Parathyroid adenoma (tissue), 2 donors: Measurements from ENCODE around the gene ALK.

Experiments used
- H2AFZ ChIP-seq: fragments of 300-600 bp; sonication (generic); one replicate; pipeline ENCODE4 v1.7.0; 2017; ENCODE audit warnings: antibody characterized with exemption, mild to moderate bottlenecking
- H3K27ac ChIP-seq: fragments of 300-600 bp; sonication (generic); one replicate; pipeline ENCODE4 v1.7.0; 2017
- H3K27me3 ChIP-seq: fragments of 300-600 bp; sonication (generic); one replicate; pipeline ENCODE4 v1.7.0; 2017; ENCODE audit warnings: low read length; ENCODE audit not compliant: control insufficient read depth, insufficient read depth
- H3K36me3 ChIP-seq: fragments of 300-600 bp; sonication (generic); one replicate; pipeline ENCODE4 v1.7.0; 2017; ENCODE audit warnings: low read length; ENCODE audit not compliant: control insufficient read depth, insufficient read depth
- H3K4me1 ChIP-seq: fragments of 300-600 bp; sonication (generic); one replicate; pipeline ENCODE4 v1.7.0; 2017; ENCODE audit warnings: control low read depth
- H3K4me2 ChIP-seq: fragments of 300-600 bp; sonication (generic); one replicate; pipeline ENCODE4 v1.7.0; 2017; ENCODE audit warnings: low read length
- H3K4me3 ChIP-seq: fragments of 300-600 bp; sonication (generic); one replicate; pipeline ENCODE4 v1.7.0; 2017; ENCODE audit warnings: low read depth, low read length
- H3K79me2 ChIP-seq: fragments of 300-600 bp; sonication (generic); one replicate; pipeline ENCODE4 v1.7.0; 2017; ENCODE audit warnings: control low read depth
- H3K9ac ChIP-seq: fragments of 300-600 bp; sonication (generic); one replicate; pipeline ENCODE4 v1.7.0; 2017; ENCODE audit warnings: mild to moderate bottlenecking
- H3K9me3 ChIP-seq: fragments of 300-600 bp; sonication (generic); one replicate; pipeline ENCODE4 v1.7.0; 2017; ENCODE audit warnings: low read length; ENCODE audit not compliant: control insufficient read depth
- CTCF ChIP-seq: fragments of 300-600 bp; sonication (generic); IDR thresholded peaks from one replicate; pipeline ENCODE4 v1.7.0; 2017; ENCODE audit warnings: antibody characterized with exemption, mild to moderate bottlenecking
- donor health status: primary hyperparathyroidism.

Gene ALK

GRCh38 chr2:29433128-29433527, 488.3 kb downstream of the ALK start:
- H2AFZ ChIP-seq = no peak overlapping the region
- H3K79me2 ChIP-seq = no peaks in the 10 kb centered on the region
- no peak overlapping the region for H3K27ac ChIP-seq
- no peaks in the 10 kb centered on the region for H3K27me3 ChIP-seq
- no peaks in the 10 kb centered on the region for H3K9me3 ChIP-seq
- no peak overlapping the region for H3K9ac ChIP-seq
- no peak for TF ChIP-seq CTCF
- H3K36me3 ChIP-seq = no peaks in the 10 kb centered on the region
- H3K4me3 ChIP-seq = no peak overlapping the region
- H3K4me2 ChIP-seq = no peak overlapping the region
- H3K4me1 ChIP-seq = no peaks in the 10 kb centered on the region

DNA sequence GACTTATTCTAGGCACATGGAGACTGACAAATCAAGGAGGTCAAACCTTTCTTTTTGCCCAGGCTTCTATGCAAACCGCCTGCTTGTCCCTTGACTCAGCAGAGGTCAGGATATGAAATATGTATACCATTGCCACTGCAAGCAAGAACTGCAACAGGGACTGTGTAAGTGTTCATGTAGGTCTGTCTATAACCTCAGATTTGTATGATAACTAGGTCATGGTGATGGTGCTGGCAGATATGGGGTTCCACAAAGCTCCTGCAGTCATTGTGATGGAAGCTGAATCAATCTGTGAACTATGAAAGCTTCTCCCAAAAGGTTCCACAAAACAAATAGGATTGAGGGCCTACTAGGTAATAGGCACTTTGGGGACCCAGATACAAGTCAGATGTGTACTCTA, 489.9 kb downstream of the ALK start:
- Histone ChIP-seq H3K4me3 (no peak overlapping the region), H3K79me2 (no peaks in the 10 kb centered on the region), H3K36me3 (no peaks in the 10 kb centered on the region), H3K9ac (no peak overlapping the region), H3K9me3 (no peaks in the 10 kb centered on the region), H3K4me1 (no peaks in the 10 kb centered on the region), H3K27me3 (no peaks in the 10 kb centered on the region), H3K27ac (no peak overlapping the region), H2AFZ (no peak overlapping the region), H3K4me2 (no peak overlapping the region)
- no peak for TF ChIP-seq CTCF

DNA sequence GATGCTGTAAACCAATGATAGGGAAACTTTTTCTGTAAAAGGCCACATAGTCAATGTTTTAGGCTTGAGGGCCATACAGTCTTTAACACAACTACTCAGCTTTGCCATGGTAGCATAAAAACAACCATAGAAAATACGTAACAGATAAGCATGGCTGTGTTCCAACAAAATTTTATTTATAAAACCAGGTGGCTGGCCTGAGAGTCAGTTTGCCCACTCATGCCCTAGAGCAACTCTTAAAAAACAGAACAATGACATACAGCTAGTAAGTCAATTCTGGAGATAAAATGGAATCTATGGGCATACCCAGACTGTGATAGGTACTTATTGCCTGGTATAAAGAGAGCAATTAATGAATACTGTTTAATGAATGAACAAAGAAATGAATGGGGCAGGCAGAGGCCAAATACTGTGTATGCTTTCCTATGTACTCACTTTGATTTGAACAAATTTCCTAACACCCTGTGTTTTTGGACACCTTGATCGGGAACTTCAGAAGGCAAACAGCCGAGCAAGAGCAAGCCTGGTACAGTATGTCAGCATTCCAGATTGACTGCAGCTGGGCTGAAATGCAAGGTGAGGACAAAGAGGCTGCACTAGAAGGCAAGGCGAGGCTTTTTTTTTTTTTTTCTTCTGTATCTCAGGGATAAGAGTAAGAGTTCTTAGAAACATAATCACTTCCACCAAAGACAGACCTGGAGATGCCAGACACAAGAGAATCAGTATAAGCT, 490.8 kb downstream of the ALK start:
- no peaks in the 10 kb centered on the region for H3K9me3 ChIP-seq
- no peaks in the 10 kb centered on the region for H3K79me2 ChIP-seq
- no peaks in the 10 kb centered on the region for H3K4me1 ChIP-seq
- no peaks in the 10 kb centered on the region for H3K27me3 ChIP-seq
- H3K4me2 ChIP-seq = no peak overlapping the region
- H2AFZ ChIP-seq = no peak overlapping the region
- no peak for TF ChIP-seq CTCF
- H3K9ac ChIP-seq = no peak overlapping the region
- no peaks in the 10 kb centered on the region for H3K36me3 ChIP-seq
- H3K4me3 ChIP-seq = no peak overlapping the region
- H3K27ac ChIP-seq = no peak overlapping the region

DNA sequence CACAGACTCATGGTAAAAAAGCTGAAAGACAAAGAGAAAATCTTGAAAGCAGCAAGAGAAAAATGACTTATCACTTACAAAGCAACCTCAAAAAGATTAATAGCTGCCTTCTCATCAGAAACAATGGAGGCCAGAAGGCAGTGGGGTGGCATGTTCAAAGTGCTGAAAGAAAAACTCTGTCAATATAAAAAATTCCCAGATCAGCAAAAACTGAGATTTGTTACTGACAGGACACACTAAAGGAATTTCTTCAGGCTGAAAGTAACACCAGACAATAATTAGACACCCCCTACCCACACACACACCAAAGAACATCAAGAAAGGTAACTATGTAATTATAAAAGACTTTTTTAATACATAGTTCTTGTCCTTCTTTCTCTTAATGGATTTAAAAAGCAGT, 495.0 kb downstream of the ALK start:
- Histone ChIP-seq H3K27me3 (no peaks in the 10 kb centered on the region), H3K9me3 (no peaks in the 10 kb centered on the region), H3K4me3 (no peak overlapping the region), H3K9ac (no peak overlapping the region), H3K4me2 (no peak overlapping the region), H3K36me3 (no peaks in the 10 kb centered on the region), H2AFZ (no peak overlapping the region), H3K79me2 (no peaks in the 10 kb centered on the region), H3K27ac (no peak overlapping the region), H3K4me1 (no peaks in the 10 kb centered on the region)
- no peak for TF ChIP-seq CTCF

DNA sequence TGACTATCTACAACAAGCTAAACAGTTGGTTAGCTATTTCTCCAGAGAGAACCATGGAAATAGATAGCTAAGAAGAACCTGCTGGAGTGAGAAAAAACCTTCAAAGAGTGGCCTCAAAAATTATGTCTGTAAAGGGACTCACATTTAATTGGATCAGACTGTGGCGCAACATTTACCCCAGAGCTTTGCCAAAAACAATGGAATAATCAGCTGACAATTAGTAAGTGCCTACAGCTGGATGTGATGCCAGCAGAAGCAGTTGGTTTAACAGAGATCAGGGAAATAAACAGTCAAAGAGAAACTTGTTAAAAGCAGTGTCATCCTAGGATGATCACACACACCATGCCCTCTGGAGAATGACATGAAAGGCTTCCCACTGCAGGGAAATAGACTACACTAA, 495.5 kb downstream of the ALK start:
- H3K9me3 ChIP-seq = no peaks in the 10 kb centered on the region

More for the DNA sequence above, 495.5 kb downstream of the ALK start:
- H3K79me2 ChIP-seq = no peaks in the 10 kb centered on the region
- H3K36me3 ChIP-seq = no peaks in the 10 kb centered on the region
- H3K9ac ChIP-seq = no peak overlapping the region
- no peaks in the 10 kb centered on the region for H3K27me3 ChIP-seq
- no peak overlapping the region for H2AFZ ChIP-seq
- H3K4me3 ChIP-seq = no peak overlapping the region
- no peak overlapping the region for H3K4me2 ChIP-seq
- TF ChIP-seq CTCF = no peak
- H3K27ac ChIP-seq = no peak overlapping the region
- H3K4me1 ChIP-seq = no peaks in the 10 kb centered on the region
